Neural cell (in vitro differentiated cells): Measurements from ENCODE around the gene FBXL20.

Experiments
- CTCF ChIP-seq: fragments of 450-650 bp; IDR thresholded peaks from 2 replicates; pipeline ENCODE4 v1.5.1; 2014; ENCODE audit warnings: antibody characterized with exemption, mild to moderate bottlenecking, moderate library complexity; ENCODE audit not compliant: poor library complexity, severe bottlenecking
- EP300 ChIP-seq: fragments of 450-650 bp; conservative IDR thresholded peaks from 2 replicates; pipeline ENCODE4 v1.6.1; 2014; ENCODE audit warnings: antibody characterized with exemption, mild to moderate bottlenecking, moderate library complexity; ENCODE audit not compliant: poor library complexity, severe bottlenecking
- EZH2 ChIP-seq: fragments of 200-600, 300-800 bp; shearing (Covaris generic), sonication (generic); IDR thresholded peaks from 2 replicates; pipeline ENCODE4 v1.6.1; 2014; ENCODE audit warnings: antibody characterized with exemption, low read length, borderline replicate concordance, mild to moderate bottlenecking; ENCODE audit not compliant: insufficient read depth, poor library complexity, severe bottlenecking
- MXI1 ChIP-seq: fragments of 450-650 bp; conservative IDR thresholded peaks from 2 replicates; pipeline ENCODE4 v1.6.1; 2014; ENCODE audit warnings: antibody characterized with exemption, mild to moderate bottlenecking; ENCODE audit not compliant: poor library complexity, severe bottlenecking
- POLR2AphosphoS5 ChIP-seq: IDR thresholded peaks from 2 replicates; pipeline ENCODE4 v1.6.1; 2012
- RAD21 ChIP-seq: fragments of 450-650 bp; conservative IDR thresholded peaks from 2 replicates; pipeline ENCODE4 v1.6.1; 2014; ENCODE audit warnings: antibody characterized with exemption, mild to moderate bottlenecking, moderate library complexity
- REST ChIP-seq: IDR thresholded peaks from 2 replicates; pipeline ENCODE4 v1.6.1; 2012; ENCODE audit warnings: borderline replicate concordance
- SMC3 ChIP-seq: fragments of 450-650 bp; conservative IDR thresholded peaks from 2 replicates; pipeline ENCODE4 v1.6.1; 2014; ENCODE audit warnings: antibody characterized with exemption, mild to moderate bottlenecking, moderate library complexity; ENCODE audit not compliant: poor library complexity
- TAF1 ChIP-seq: IDR thresholded peaks from 2 replicates; pipeline ENCODE4 v1.6.1; 2012; ENCODE audit warnings: low read depth

- no peak for TF ChIP-seq REST
- TF ChIP-seq CTCF, result no peak
- TF ChIP-seq MXI1, result no peak
- no peak for TF ChIP-seq RAD21
- no peak for TF ChIP-seq TAF1
- TF ChIP-seq SMC3, result no peak
- no peak for TF ChIP-seq POLR2AphosphoS5
- TF ChIP-seq EZH2, result no peak
- no peak for TF ChIP-seq EP300
Measured at GRCh38 chr17:39429600-39429999, 28.2 kb upstream of the FBXL20 start.
